HCT116 (cell line): ENCODE results near the gene FOXN1. TPM values are rescaled to one million over a fixed set of nuclear protein-coding genes. Genes with fewer than 3 reads are reported as not detected.

ENCODE experiments used
- ATAC-seq: fragments of 200-7000 bp; cut with Tn5 transposase; 2 replicates; pipeline ENCODE4 v1.9.1; 2020; ENCODE audit warnings: mild to moderate bottlenecking, moderate library complexity
- BruUV-seq: library from RNA; stranded (reverse); fragments of 400-500 nt; replicated peaks from 2 replicates; lab custom pipeline; 2021; lab: Mats Ljungman, UMichigan
- CTCF ChIA-PET: fragments of 300-600 bp; sonication (Branson Sonifier 250); formaldehyde crosslinking; loops from one replicate; lab custom pipeline; 2021; ENCODE audit warnings: antibody characterized with exemption; lab: Charles Lee
- POLR2A ChIA-PET: fragments of 300-600, 350-600 bp; sonication (Branson Sonifier 250); formaldehyde crosslinking; loops from one replicate; lab custom pipeline; 2021; ENCODE audit warnings: antibody characterized with exemption; lab: Charles Lee
- RAD21 ChIA-PET, 2 experiments: fragments of 300-600 bp; sonication (Branson Sonifier 250); formaldehyde crosslinking; loops; one replicate each; lab custom pipeline; 2023; ENCODE audit warnings: low total read pairs in 2 of 2; ENCODE audit not compliant: uncharacterized antibody in 2 of 2, unreplicated experiment in 2 of 2, low non-redundant PET in 1 of 2; lab: Charles Lee
- DNase-seq: peaks from one replicate; pipeline ENCODE4 v3.0.0-alpha.2; 2010; ENCODE audit warnings: low read depth, low spot score
- H2AFZ ChIP-seq: fragments of 200-600 bp; shearing (Covaris generic), sonication (generic); 2 replicates; pipeline ENCODE4 v1.6.1; 2017; ENCODE audit warnings: low read depth, mixed run types, mixed read lengths, antibody characterized with exemption, low read length; ENCODE audit not compliant: poor library complexity, severe bottlenecking
- H3K27ac ChIP-seq: 2 replicates; pipeline ENCODE4 v1.5.1; 2012; ENCODE audit warnings: low read depth, low read length
- H3K27me3 ChIP-seq: fragments of 200-600 bp; sonication (generic); 2 replicates; pipeline ENCODE4 v1.6.1; 2016; ENCODE audit warnings: mixed run types, low read length, mixed read lengths; ENCODE audit not compliant: insufficient read depth
- H3K36me3 ChIP-seq, 2 experiments: fragments of 200-500 bp in 1 of 2; fragments of 200-600 bp in 1 of 2; sonication (Bioruptor generic) in 1 of 2; sonication (generic) in 1 of 2; 2 replicates each; pipeline versions ENCODE4 v1.5.1 to v1.6.1; 2014 to 2016; ENCODE audit warnings: low read length in 2 of 2, inconsistent platforms in 1 of 2, mixed read lengths in 1 of 2, mixed run types in 1 of 2; ENCODE audit not compliant: insufficient read depth in 2 of 2, control insufficient read depth in 1 of 2
- H3K4me1 ChIP-seq, 2 experiments: fragments of 200-600 bp in 1 of 2; sonication (generic) in 1 of 2; 2 replicates each; pipeline versions ENCODE4 v1.5.1 to v1.6.1; 2012 to 2017; ENCODE audit warnings: low read length in 2 of 2, inconsistent platforms in 1 of 2, mild to moderate bottlenecking in 1 of 2, mixed read lengths in 1 of 2, mixed run types in 1 of 2, moderate library complexity in 1 of 2; ENCODE audit not compliant: insufficient read depth in 2 of 2, control insufficient read depth in 1 of 2
- H3K4me2 ChIP-seq: fragments of 200-600 bp; sonication (generic); 2 replicates; pipeline ENCODE4 v1.6.1; 2017; ENCODE audit warnings: mixed run types, low read length, mixed read lengths
- H3K4me3 ChIP-seq, 2 experiments: fragments of 200-600 bp in 1 of 2; sonication (generic) in 1 of 2; replicated peaks in 1 of 2; 2 replicates each; pipeline ENCODE4 v1.5.1; 2011 to 2016; ENCODE audit warnings: low read length in 2 of 2, control low read depth in 1 of 2, low read depth in 1 of 2, mild to moderate bottlenecking in 1 of 2, mixed read lengths in 1 of 2, mixed run types in 1 of 2
- H3K79me2 ChIP-seq: fragments of 200-600 bp; sonication (generic); 2 replicates; pipeline ENCODE4 v1.6.1; 2017; ENCODE audit warnings: mild to moderate bottlenecking, mixed run types, low read length, moderate library complexity, mixed read lengths; ENCODE audit not compliant: insufficient read depth
- H3K9ac ChIP-seq: fragments of 200-600 bp; sonication (generic); 2 replicates; pipeline ENCODE4 v1.6.1; 2016; ENCODE audit warnings: low read length, mixed read lengths
- H3K9me2 ChIP-seq: fragments of 200-600 bp; sonication (generic), shearing (Covaris generic); 2 replicates; pipeline ENCODE4 v1.6.1; 2017; ENCODE audit warnings: mixed run types, mild to moderate bottlenecking, moderate library complexity; ENCODE audit not compliant: insufficient read depth
- H3K9me3 ChIP-seq, 2 experiments: fragments of 200-500 bp in 1 of 2; fragments of 200-600 bp in 1 of 2; sonication (Bioruptor generic) in 1 of 2; sonication (generic) in 1 of 2; 2 replicates each; pipeline ENCODE4 v1.6.1; 2014 to 2017; ENCODE audit warnings: low read length in 2 of 2, mixed read lengths in 2 of 2, inconsistent platforms in 1 of 2, low read depth in 1 of 2, mild to moderate bottlenecking in 1 of 2, mixed run types in 1 of 2, moderate library complexity in 1 of 2; ENCODE audit not compliant: control insufficient read depth in 1 of 2, insufficient read depth in 1 of 2
- H4K20me1 ChIP-seq: fragments of 200-600 bp; sonication (generic), shearing (Covaris generic); 2 replicates; pipeline ENCODE4 v1.6.1; 2017; ENCODE audit warnings: mixed run types, mild to moderate bottlenecking, moderate library complexity; ENCODE audit not compliant: insufficient read depth
- CEBPB ChIP-seq: IDR thresholded peaks from 2 replicates; pipeline ENCODE4 v1.6.1; 2012; ENCODE audit warnings: low read depth
- ELF1 ChIP-seq: IDR thresholded peaks from 2 replicates; pipeline ENCODE4 v1.6.1; 2012; ENCODE audit warnings: low read depth, borderline replicate concordance
- EZH2 ChIP-seq: fragments of 200-600 bp; sonication (generic); IDR thresholded peaks from 2 replicates; pipeline ENCODE4 v1.6.1; 2017; ENCODE audit warnings: antibody characterized with exemption, mixed run types
- EZH2phosphoT487 ChIP-seq: fragments of 200-600 bp; IDR thresholded peaks from 2 replicates; pipeline ENCODE4 v1.6.1; 2018; ENCODE audit warnings: antibody characterized with exemption, borderline replicate concordance
- POLR2A ChIP-seq: IDR thresholded peaks from 2 replicates; pipeline ENCODE4 v1.7.0; 2011; ENCODE audit warnings: borderline replicate concordance; ENCODE audit not compliant: insufficient read depth, insufficient read length; ENCODE audit errors: extremely low read depth
- SIN3A ChIP-seq: IDR thresholded peaks from 2 replicates; pipeline ENCODE4 v1.6.1; 2012; ENCODE audit warnings: low read depth
- TCF7L2 ChIP-seq: IDR thresholded peaks from 2 replicates; pipeline ENCODE4 v1.7.0; 2011; ENCODE audit warnings: borderline replicate concordance, inconsistent platforms; ENCODE audit not compliant: insufficient read depth, insufficient read length; ENCODE audit errors: extremely low read depth
- YY1 ChIP-seq: IDR thresholded peaks from 2 replicates; pipeline ENCODE4 v1.6.1; 2011; ENCODE audit warnings: low read length, low read depth, moderate library complexity, mild to moderate bottlenecking; ENCODE audit not compliant: insufficient replicate concordance; ENCODE audit errors: extremely low read depth
- ZFX ChIP-seq: fragments of 450-650 bp; IDR thresholded peaks from 2 replicates; pipeline ENCODE4 v1.6.1; 2017
- ZNF274 ChIP-seq: fragments of 200-500 bp; sonication (Bioruptor generic); IDR thresholded peaks from 2 replicates; pipeline ENCODE4 v1.6.1; 2014; ENCODE audit warnings: mild to moderate bottlenecking, low read depth, low read length, inconsistent platforms
- intact Hi-C: fragments of 100-400 bp; cut with micrococcal nuclease; formaldehyde crosslinking; loops from 2 replicates; pipeline ENCODE4 v1.10.0; 2022
- total RNA-seq: library from RNA; stranded (reverse); gene quantifications from one replicate; pipeline ENCODE4 v1.2.1, GENCODE V29; 2021; ENCODE audit not compliant: unreplicated experiment
- TF ChIP-seq, protein P1 (sequence below), 3 experiments: fragments of 200-600 bp in 1 of 3; sonication (generic) in 1 of 3; IDR thresholded peaks in 2 of 3; conservative IDR thresholded peaks in 1 of 3; 2 replicates each; pipeline ENCODE4 v1.5.1; 2012 to 2017; ENCODE audit warnings: low read depth in 2 of 3, low read length in 2 of 3, antibody characterized with exemption in 1 of 3, borderline replicate concordance in 1 of 3, control low read depth in 1 of 3, mild to moderate bottlenecking in 1 of 3, mixed read lengths in 1 of 3, mixed run types in 1 of 3, moderate library complexity in 1 of 3; ENCODE audit not compliant: insufficient read depth in 1 of 3
- TF ChIP-seq, protein P2 (sequence below): IDR thresholded peaks from 2 replicates; pipeline ENCODE4 v1.6.1; 2011; ENCODE audit warnings: mild to moderate bottlenecking, low read length, moderate library complexity; ENCODE audit not compliant: insufficient replicate concordance; ENCODE audit errors: extremely low read depth
- TF ChIP-seq, protein P3 (sequence below): IDR thresholded peaks from 2 replicates; pipeline ENCODE4 v1.6.1; 2012; ENCODE audit warnings: low read depth

FOXN1 gene
- total RNA-seq, 1 experiment from 2014 or later: not detected

DNA sequence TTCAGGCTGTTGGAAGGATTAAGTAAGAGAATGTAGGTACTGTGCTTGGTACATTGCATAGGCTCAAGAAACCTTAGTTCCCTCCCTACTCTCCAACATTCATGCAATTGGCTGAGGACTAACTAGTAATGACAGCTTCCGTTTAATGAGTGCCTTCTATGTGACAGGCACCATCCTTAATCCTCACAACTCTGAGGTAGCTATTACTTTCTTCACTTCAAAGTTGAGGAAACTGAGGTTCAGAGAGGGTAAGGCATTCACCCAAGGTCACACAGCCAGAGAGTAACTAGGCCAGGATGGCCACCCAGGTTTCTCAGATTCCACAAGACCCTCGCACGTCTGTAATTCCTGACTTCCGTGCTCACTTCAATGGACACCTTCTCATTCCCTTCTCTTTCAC lies 24.1 kb downstream of the FOXN1 start:
- no peak for ATAC-seq
- no peak overlapping the region for H3K9ac ChIP-seq
- POLR2A ChIA-PET: no interaction called here
- no peak overlapping the region for H3K27ac ChIP-seq
- no peaks in the 10 kb centered on the region for H3K36me3 ChIP-seq
- H3K4me3 ChIP-seq: no peak overlapping the region
- peaks cover 0 to 9% of the 10 kb centered on the region in 2 experiments; a peak in 2 of 4 replicates for H3K4me1 ChIP-seq
- H2AFZ ChIP-seq: no peak overlapping the region
- BruUV-seq: no TSS peak
- CTCF ChIA-PET: no interaction called here
- H3K9me2 ChIP-seq: no peaks in the 10 kb centered on the region
- H3K4me2 ChIP-seq: no peak overlapping the region
- H4K20me1 ChIP-seq: no peaks in the 10 kb centered on the region
- no peak for DNase-seq
- intact Hi-C loops: no loop called here
- no peak for TF ChIP-seq ELF1
- no peak for TF ChIP-seq TCF7L2
- TF ChIP-seq EZH2phosphoT487: no peak
- TF ChIP-seq, protein P1, sequence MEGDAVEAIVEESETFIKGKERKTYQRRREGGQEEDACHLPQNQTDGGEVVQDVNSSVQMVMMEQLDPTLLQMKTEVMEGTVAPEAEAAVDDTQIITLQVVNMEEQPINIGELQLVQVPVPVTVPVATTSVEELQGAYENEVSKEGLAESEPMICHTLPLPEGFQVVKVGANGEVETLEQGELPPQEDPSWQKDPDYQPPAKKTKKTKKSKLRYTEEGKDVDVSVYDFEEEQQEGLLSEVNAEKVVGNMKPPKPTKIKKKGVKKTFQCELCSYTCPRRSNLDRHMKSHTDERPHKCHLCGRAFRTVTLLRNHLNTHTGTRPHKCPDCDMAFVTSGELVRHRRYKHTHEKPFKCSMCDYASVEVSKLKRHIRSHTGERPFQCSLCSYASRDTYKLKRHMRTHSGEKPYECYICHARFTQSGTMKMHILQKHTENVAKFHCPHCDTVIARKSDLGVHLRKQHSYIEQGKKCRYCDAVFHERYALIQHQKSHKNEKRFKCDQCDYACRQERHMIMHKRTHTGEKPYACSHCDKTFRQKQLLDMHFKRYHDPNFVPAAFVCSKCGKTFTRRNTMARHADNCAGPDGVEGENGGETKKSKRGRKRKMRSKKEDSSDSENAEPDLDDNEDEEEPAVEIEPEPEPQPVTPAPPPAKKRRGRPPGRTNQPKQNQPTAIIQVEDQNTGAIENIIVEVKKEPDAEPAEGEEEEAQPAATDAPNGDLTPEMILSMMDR (IDR thresholded peaks at IDR 0.05 in 2 of 3, conservative IDR thresholded peaks at IDR 0.05 in 1 of 3; ENCODE audit: borderline replicate concordance in 1 of 3, insufficient read depth in 1 of 3, low read depth in 2 of 3, low read length in 2 of 3): no peak
- no peak for TF ChIP-seq YY1
- H3K79me2 ChIP-seq: no peaks in the 10 kb centered on the region
- no peaks in the 10 kb centered on the region for H3K9me3 ChIP-seq
- RAD21 ChIA-PET: no interaction called here
- peaks cover 7% of the 10 kb centered on the region for H3K27me3 ChIP-seq

DNA sequence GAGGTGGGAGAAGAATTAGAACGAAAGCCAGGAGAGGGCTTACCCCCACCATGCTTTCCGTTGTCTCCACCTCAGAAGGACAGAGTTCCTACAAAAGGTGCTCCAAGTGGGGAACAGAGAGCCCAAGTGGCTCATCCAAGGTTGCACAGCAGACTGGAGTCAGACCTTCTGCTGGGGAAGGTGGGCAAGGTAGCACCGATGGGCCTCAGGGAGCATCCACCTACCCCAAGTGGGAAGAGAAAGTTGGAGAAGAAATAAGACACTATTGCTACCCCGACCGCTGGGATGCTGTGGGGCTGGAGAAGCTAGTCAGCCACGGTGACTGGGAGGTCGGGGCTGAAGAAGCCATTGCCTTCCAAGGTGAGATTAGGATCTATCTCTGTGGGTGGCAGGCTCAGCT lies 24.8 kb downstream of the FOXN1 start:
- ChIA-PET POLR2A (no interaction called here), CTCF (no interaction called here), RAD21 (no interaction called here)
- Histone ChIP-seq H3K9me3 (no peaks in the 10 kb centered on the region), H3K27me3 (peaks cover 7% of the 10 kb centered on the region), H3K36me3 (no peaks in the 10 kb centered on the region), H2AFZ (no peak overlapping the region), H4K20me1 (no peaks in the 10 kb centered on the region), H3K9me2 (no peaks in the 10 kb centered on the region), H3K4me2 (no peak overlapping the region), H3K27ac (no peak overlapping the region), H3K9ac (no peak overlapping the region), H3K4me3 (no peak overlapping the region), H3K4me1 (peaks cover 0 to 6% of the 10 kb centered on the region in 2 experiments; a peak in 2 of 4 replicates), H3K79me2 (no peaks in the 10 kb centered on the region)
- BruUV-seq: no TSS peak
- no peak for ATAC-seq
- no peak for DNase-seq
- intact Hi-C loops: no loop called here
- TF ChIP-seq CEBPB (no peak), EZH2 (no peak), ZNF274 (no peak), ZFX (no peak), SIN3A (no peak), POLR2A (no peak)
- TF ChIP-seq, protein P2, sequence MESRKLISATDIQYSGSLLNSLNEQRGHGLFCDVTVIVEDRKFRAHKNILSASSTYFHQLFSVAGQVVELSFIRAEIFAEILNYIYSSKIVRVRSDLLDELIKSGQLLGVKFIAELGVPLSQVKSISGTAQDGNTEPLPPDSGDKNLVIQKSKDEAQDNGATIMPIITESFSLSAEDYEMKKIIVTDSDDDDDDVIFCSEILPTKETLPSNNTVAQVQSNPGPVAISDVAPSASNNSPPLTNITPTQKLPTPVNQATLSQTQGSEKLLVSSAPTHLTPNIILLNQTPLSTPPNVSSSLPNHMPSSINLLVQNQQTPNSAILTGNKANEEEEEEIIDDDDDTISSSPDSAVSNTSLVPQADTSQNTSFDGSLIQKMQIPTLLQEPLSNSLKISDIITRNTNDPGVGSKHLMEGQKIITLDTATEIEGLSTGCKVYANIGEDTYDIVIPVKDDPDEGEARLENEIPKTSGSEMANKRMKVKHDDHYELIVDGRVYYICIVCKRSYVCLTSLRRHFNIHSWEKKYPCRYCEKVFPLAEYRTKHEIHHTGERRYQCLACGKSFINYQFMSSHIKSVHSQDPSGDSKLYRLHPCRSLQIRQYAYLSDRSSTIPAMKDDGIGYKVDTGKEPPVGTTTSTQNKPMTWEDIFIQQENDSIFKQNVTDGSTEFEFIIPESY: no peak
- TF ChIP-seq, protein P3, sequence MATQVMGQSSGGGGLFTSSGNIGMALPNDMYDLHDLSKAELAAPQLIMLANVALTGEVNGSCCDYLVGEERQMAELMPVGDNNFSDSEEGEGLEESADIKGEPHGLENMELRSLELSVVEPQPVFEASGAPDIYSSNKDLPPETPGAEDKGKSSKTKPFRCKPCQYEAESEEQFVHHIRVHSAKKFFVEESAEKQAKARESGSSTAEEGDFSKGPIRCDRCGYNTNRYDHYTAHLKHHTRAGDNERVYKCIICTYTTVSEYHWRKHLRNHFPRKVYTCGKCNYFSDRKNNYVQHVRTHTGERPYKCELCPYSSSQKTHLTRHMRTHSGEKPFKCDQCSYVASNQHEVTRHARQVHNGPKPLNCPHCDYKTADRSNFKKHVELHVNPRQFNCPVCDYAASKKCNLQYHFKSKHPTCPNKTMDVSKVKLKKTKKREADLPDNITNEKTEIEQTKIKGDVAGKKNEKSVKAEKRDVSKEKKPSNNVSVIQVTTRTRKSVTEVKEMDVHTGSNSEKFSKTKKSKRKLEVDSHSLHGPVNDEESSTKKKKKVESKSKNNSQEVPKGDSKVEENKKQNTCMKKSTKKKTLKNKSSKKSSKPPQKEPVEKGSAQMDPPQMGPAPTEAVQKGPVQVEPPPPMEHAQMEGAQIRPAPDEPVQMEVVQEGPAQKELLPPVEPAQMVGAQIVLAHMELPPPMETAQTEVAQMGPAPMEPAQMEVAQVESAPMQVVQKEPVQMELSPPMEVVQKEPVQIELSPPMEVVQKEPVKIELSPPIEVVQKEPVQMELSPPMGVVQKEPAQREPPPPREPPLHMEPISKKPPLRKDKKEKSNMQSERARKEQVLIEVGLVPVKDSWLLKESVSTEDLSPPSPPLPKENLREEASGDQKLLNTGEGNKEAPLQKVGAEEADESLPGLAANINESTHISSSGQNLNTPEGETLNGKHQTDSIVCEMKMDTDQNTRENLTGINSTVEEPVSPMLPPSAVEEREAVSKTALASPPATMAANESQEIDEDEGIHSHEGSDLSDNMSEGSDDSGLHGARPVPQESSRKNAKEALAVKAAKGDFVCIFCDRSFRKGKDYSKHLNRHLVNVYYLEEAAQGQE: no peak
